K562 (cell line): Measurements from ENCODE around the gene DYNC1I1. TPM values are rescaled to one million over a fixed set of nuclear protein-coding genes. Genes with fewer than 3 reads are reported as not detected.

ENCODE experiments used
- ATAC-seq: fragments of 200-7000 bp; cut with Tn5 transposase; 3 replicates; pipeline ENCODE4 v1.9.1; 2020; ENCODE audit warnings: moderate library complexity
- BruUV-seq: library from RNA; stranded (reverse); fragments of 400-500 nt; replicated peaks from 2 replicates; lab custom pipeline; 2021; lab: Mats Ljungman, UMichigan
- CTCF ChIA-PET: fragments of 300-600 bp; formaldehyde crosslinking; extraction: SDS; loops from one replicate; lab custom pipeline; 2021; ENCODE audit warnings: low intra/inter-chr PET ratio; lab: Yijun Ruan, JAX
- POLR2A ChIA-PET: fragments of 300-600, 350-650 bp; sonication (Branson Sonifier 250); formaldehyde crosslinking; extraction: SDS; loops from one replicate; lab custom pipeline; 2021; ENCODE audit warnings: antibody characterized with exemption, inconsistent platforms; lab: Yijun Ruan, JAX
- DNase-seq, 4 experiments: peaks; one replicate each; pipeline versions ENCODE4 v3.0.0 to v3.0.0-alpha.2; 2011 to 2018; ENCODE audit warnings: low spot score in 3 of 4, mixed read lengths in 3 of 4; ENCODE audit errors: extremely low read depth in 1 of 4
- FAIRE-seq: peaks from 2 replicates; lab custom pipeline; 2011; peaks lifted over from hg19 to GRCh38; lab: Jason Lieb, UNC
- H2AFZ ChIP-seq: 2 replicates; pipeline ENCODE4 v1.6.0; 2011; ENCODE audit warnings: low read depth, low read length, control low read depth, inconsistent platforms
- H3K27ac ChIP-seq: fragments of 200-600 bp; 3 replicates; pipeline ENCODE4 v1.8.0; 2011; ENCODE audit warnings: low read depth, mild to moderate bottlenecking, control low read depth, inconsistent platforms, low read length, moderate library complexity, mixed read lengths; ENCODE audit errors: extremely low read depth
- H3K27me3 ChIP-seq, 2 experiments: fragments of 300-600 bp in 1 of 2; 2 replicates in 1 of 2; 3 replicates in 1 of 2; pipeline versions ENCODE4 v1.6.0 to v1.8.0; 2011; ENCODE audit warnings: inconsistent platforms in 2 of 2, low read length in 2 of 2, mild to moderate bottlenecking in 1 of 2, mixed read lengths in 1 of 2, moderate library complexity in 1 of 2; ENCODE audit not compliant: control insufficient read depth in 2 of 2, insufficient read depth in 2 of 2
- H3K36me3 ChIP-seq: fragments of 300-600 bp; 3 replicates; pipeline ENCODE4 v1.8.0; 2011; ENCODE audit warnings: mild to moderate bottlenecking, low read length, inconsistent platforms; ENCODE audit not compliant: control insufficient read depth, insufficient read depth
- H3K4me1 ChIP-seq, 2 experiments: fragments of 200-600 bp in 1 of 2; replicated peaks in 1 of 2; 2 replicates in 1 of 2; 3 replicates in 1 of 2; pipeline versions ENCODE4 v1.5.1 to v1.8.0; 2011; ENCODE audit warnings: inconsistent platforms in 2 of 2, low read length in 2 of 2, mild to moderate bottlenecking in 1 of 2, mixed read lengths in 1 of 2, moderate library complexity in 1 of 2; ENCODE audit not compliant: control insufficient read depth in 2 of 2, insufficient read depth in 2 of 2
- H3K4me2 ChIP-seq: 2 replicates; pipeline ENCODE4 v1.6.1; 2011; ENCODE audit warnings: low read length, control low read depth, inconsistent platforms, mixed read lengths; ENCODE audit not compliant: insufficient read depth
- H3K4me3 ChIP-seq: fragments of 200-600 bp; sonication (generic), shearing (Covaris generic); 2 replicates; pipeline ENCODE4 v1.5.1; 2016; ENCODE audit warnings: control low read depth, inconsistent platforms
- H3K79me2 ChIP-seq: fragments of 200-600 bp; 3 replicates; pipeline ENCODE4 v1.8.0; 2011; ENCODE audit warnings: low read length, inconsistent platforms; ENCODE audit not compliant: control insufficient read depth, insufficient read depth
- H3K9ac ChIP-seq, 2 experiments: 2 replicates each; pipeline versions ENCODE4 v1.6.0 to v1.6.1; 2011; ENCODE audit warnings: low read depth in 2 of 2, low read length in 2 of 2, control low read depth in 1 of 2, inconsistent platforms in 1 of 2, mild to moderate bottlenecking in 1 of 2, mixed read lengths in 1 of 2; ENCODE audit not compliant: insufficient read depth in 1 of 2
- H3K9me1 ChIP-seq: one replicate; pipeline ENCODE4 v1.6.0; 2011; ENCODE audit warnings: inconsistent platforms, mild to moderate bottlenecking, low read length, moderate library complexity; ENCODE audit not compliant: control insufficient read depth, insufficient read depth
- H3K9me3 ChIP-seq: replicated peaks from 2 replicates; pipeline ENCODE4 v1.5.1; 2011; ENCODE audit warnings: low read depth, low read length, inconsistent platforms; ENCODE audit not compliant: control insufficient read depth, insufficient read depth
- H4K20me1 ChIP-seq: replicated peaks from 2 replicates; pipeline ENCODE4 v1.6.1; 2011; ENCODE audit warnings: low read length, inconsistent platforms, mixed read lengths; ENCODE audit not compliant: control insufficient read depth, insufficient read depth
- CBX5 ChIP-seq: IDR thresholded peaks from 2 replicates; pipeline ENCODE4 v1.6.1; 2014; ENCODE audit warnings: low read depth, borderline replicate concordance
- ETV5 ChIP-seq: sonication (generic); formaldehyde crosslinking; IDR thresholded peaks from 2 replicates; pipeline ENCODE4 v1.4.0; 2020; ENCODE audit warnings: low read depth, mild to moderate bottlenecking, missing genetic modification reagents
- HDAC8 ChIP-seq: fragments of 450-650 bp; IDR thresholded peaks from 2 replicates; pipeline ENCODE4 v1.6.1; 2016; ENCODE audit warnings: mild to moderate bottlenecking, missing genetic modification characterization, moderate library complexity, missing compliant biosample characterization
- NR2C2 ChIP-seq, 2 experiments: fragments of 200-800 bp in 1 of 2; sonication (Bioruptor generic) in 1 of 2; sonication (generic) in 1 of 2; formaldehyde crosslinking in 1 of 2; IDR thresholded peaks; 2 replicates each; pipeline versions ENCODE4 v1.6.1 to v1.8.0; 2016 to 2022; ENCODE audit warnings: mild to moderate bottlenecking in 1 of 2, missing compliant biosample characterization in 1 of 2, missing genetic modification characterization in 1 of 2, missing genetic modification reagents in 1 of 2
- PTTG1 ChIP-seq: fragments of 450-650 bp; IDR thresholded peaks from 2 replicates; pipeline ENCODE4 v1.6.1; 2016; ENCODE audit warnings: low read depth, mild to moderate bottlenecking, missing genetic modification characterization, missing compliant biosample characterization
- RB1 ChIP-seq: fragments of 450-650 bp; IDR thresholded peaks from 2 replicates; pipeline ENCODE4 v1.6.1; 2017; ENCODE audit warnings: low read depth, mild to moderate bottlenecking
- SIRT6 ChIP-seq: IDR thresholded peaks from one replicate; pipeline ENCODE4 v1.6.1; 2012; ENCODE audit warnings: low read depth, mild to moderate bottlenecking, control low read depth, inconsistent platforms, low read length, moderate library complexity
- SMARCB1 ChIP-seq: IDR thresholded peaks from 2 replicates; pipeline ENCODE4 v1.6.1; 2011; ENCODE audit warnings: improper control_type of control experiment, low read depth; ENCODE audit not compliant: insufficient read length
- SRSF7 ChIP-seq: fragments of 200-400 bp; formaldehyde crosslinking; optimal IDR thresholded peaks from 2 replicates; pipeline ENCODE3; 2017; ENCODE audit warnings: mild to moderate bottlenecking, low read depth, low read length
- STAT5B ChIP-seq: fragments of 250-450 bp; sonication (Bioruptor Pico); IDR thresholded peaks from 2 replicates; pipeline ENCODE4 v1.8.0; 2021; ENCODE audit warnings: mild to moderate bottlenecking, inconsistent platforms
- TAL1 ChIP-seq: fragments of 450-650 bp; IDR thresholded peaks from 2 replicates; pipeline ENCODE4 v1.6.1; 2016; ENCODE audit warnings: mild to moderate bottlenecking
- ZBTB49 ChIP-seq: sonication (generic); formaldehyde crosslinking; IDR thresholded peaks from 2 replicates; pipeline ENCODE4 v1.8.0; 2022; ENCODE audit warnings: missing genetic modification reagents, mild to moderate bottlenecking, borderline replicate concordance
- ZKSCAN8 ChIP-seq: fragments of 200-800 bp; sonication (Bioruptor generic); IDR thresholded peaks from 2 replicates; pipeline ENCODE4 v1.6.1; 2016; ENCODE audit warnings: missing genetic modification characterization, missing compliant biosample characterization
- ZNF280A ChIP-seq: fragments of 450-650 bp; IDR thresholded peaks from 2 replicates; pipeline ENCODE4 v1.6.1; 2018; ENCODE audit warnings: mild to moderate bottlenecking, low read depth; ENCODE audit not compliant: partially characterized antibody
- ZNF583 ChIP-seq: fragments of 250-450 bp; sonication (Bioruptor Pico); IDR thresholded peaks from 2 replicates; pipeline ENCODE4 v1.4.0; 2020
- ZNF695 ChIP-seq: fragments of 450-650 bp; formaldehyde crosslinking; IDR thresholded peaks from 2 replicates; pipeline ENCODE4 v1.4.0; 2020; ENCODE audit warnings: mild to moderate bottlenecking, moderate library complexity
- WGBS: fragments of 100-300 bp; shearing (Covaris generic); methylation state at CpG from one replicate; pipeline ENCODE4 v1.1.6; 2016; ENCODE audit warnings: low coverage, mixed read lengths; ENCODE audit not compliant: insufficient coverage; ENCODE audit errors: missing lambda C conversion rate; 5-methylcytosine and 5-hydroxymethylcytosine counted together
- in situ Hi-C: fragments of 300-500 bp; cut with MboI; formaldehyde crosslinking; loops from 4 replicates; pipeline ENCODE4 v1.15.0; 2018; ENCODE audit warnings: inconsistent platforms, mixed read lengths
- intact Hi-C: fragments of 100-400 bp; cut with micrococcal nuclease; formaldehyde crosslinking; loops from 2 replicates; pipeline ENCODE4 v1.14.2; 2022
- polyA plus RNA-seq, 8 experiments: library from polyadenylated mRNA; depleted of rRNA in 4 of 8; stranded (reverse) in 5 of 8; unstranded in 3 of 8; fragments of >200 nt; fragmentation: Nextera tagmentation in 2 of 8; fragmentation: Illumina TruSeq in 1 of 8; extraction: Ambion mirVana in 2 of 8; extraction: Trizol in 1 of 8; gene quantifications; 2 replicates each; pipeline versions ENCODE4 v1.2.1 to v1.2.3, GENCODE V29; 2011 to 2014; ENCODE audit warnings: inconsistent platforms in 1 of 8, missing spikeins in 1 of 8
- total RNA-seq, 7 experiments: library from RNA; depleted of rRNA in 6 of 7; stranded (reverse); fragments of >200 nt in 6 of 7; fragmentation: Illumina TruSeq in 2 of 7; extraction: Trizol in 2 of 7; gene quantifications; 2 replicates each; pipeline versions ENCODE4 v1.2.1 to v1.2.3, GENCODE V29; 2011 to 2021; ENCODE audit warnings: low replicate concordance in 1 of 7
- TF ChIP-seq, protein P1 (sequence below): sonication (generic); formaldehyde crosslinking; IDR thresholded peaks from 2 replicates; pipeline ENCODE4 v1.8.0; 2022; ENCODE audit warnings: mild to moderate bottlenecking, missing genetic modification reagents, borderline replicate concordance

Gene DYNC1I1
- total and polyA plus RNA-seq, 9 of the 15 experiments (the other 6 are each of a cell fraction or from before 2014, with no cell fraction given), result 0.22 to 1.5 (median 0.44) TPM

GRCh38 chr7:96114190-96114589 lies 341.8 kb downstream of the DYNC1I1 start (continued):
- TF ChIP-seq ZNF280A (peak; percentile 51), ZNF695 (CRISPR knock-in tag) (no peak), CBX5 (peak; percentile 61; the same call in 1 of the 2 replicates)

DNA sequence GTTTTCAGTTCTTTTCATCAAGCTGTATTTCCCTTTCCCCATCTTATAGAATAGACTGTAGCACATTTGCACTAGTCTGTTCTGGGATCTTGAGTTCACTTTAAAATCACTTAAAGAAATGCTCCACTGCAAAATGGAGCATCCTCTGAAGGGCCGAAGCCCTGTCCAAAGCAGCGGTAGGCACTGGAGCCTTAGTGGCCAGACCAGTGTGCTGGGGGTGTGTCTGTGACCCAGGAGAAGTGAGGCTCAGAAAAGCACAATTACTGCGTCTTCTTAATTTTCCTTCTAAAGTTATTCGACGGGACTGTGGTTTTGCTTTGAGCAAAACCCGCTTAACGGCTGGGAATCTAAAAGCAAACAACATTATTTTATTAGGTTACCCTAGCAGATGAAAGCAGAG lies 343.8 kb downstream of the DYNC1I1 start:
- Histone ChIP-seq H3K36me3 (peaks cover 15% of the 10 kb centered on the region; the same call in 1 of the 3 replicates), H3K9me1 (no peaks in the 10 kb centered on the region), H4K20me1 (no peaks in the 10 kb centered on the region), H3K27me3 (no peaks in the 10 kb centered on the region), H2AFZ (no peak overlapping the region), H3K27ac (no peak overlapping the region), H3K79me2 (no peaks in the 10 kb centered on the region), H3K4me3 (no peak overlapping the region), H3K4me1 (no peaks in the 10 kb centered on the region), H3K9ac (no peak overlapping the region), H3K4me2 (no peak overlapping the region), H3K9me3 (peaks cover 4% of the 10 kb centered on the region)
- CTCF ChIA-PET, result no interaction called here
- in situ Hi-C loops (no loop called here), intact Hi-C loops (no loop called here)
- no TSS peak for BruUV-seq
- WGBS, result 12% methylated on average over 7 of the region's 7 CpGs
- FAIRE-seq, result no peak
- POLR2A ChIA-PET, result no interaction called here
- ATAC-seq, result no peak
- DNase-seq, result no peak
- TF ChIP-seq ZKSCAN8, result no peak
- TF ChIP-seq SIRT6, result no peak
- TF ChIP-seq HDAC8 (tag), result no peak
- TF ChIP-seq PTTG1 (tag), result no peak
- no peak for TF ChIP-seq SRSF7
- no peak for TF ChIP-seq ZNF583
- no peak for TF ChIP-seq STAT5B (CRISPR knock-in tag)
- TF ChIP-seq, protein P1, sequence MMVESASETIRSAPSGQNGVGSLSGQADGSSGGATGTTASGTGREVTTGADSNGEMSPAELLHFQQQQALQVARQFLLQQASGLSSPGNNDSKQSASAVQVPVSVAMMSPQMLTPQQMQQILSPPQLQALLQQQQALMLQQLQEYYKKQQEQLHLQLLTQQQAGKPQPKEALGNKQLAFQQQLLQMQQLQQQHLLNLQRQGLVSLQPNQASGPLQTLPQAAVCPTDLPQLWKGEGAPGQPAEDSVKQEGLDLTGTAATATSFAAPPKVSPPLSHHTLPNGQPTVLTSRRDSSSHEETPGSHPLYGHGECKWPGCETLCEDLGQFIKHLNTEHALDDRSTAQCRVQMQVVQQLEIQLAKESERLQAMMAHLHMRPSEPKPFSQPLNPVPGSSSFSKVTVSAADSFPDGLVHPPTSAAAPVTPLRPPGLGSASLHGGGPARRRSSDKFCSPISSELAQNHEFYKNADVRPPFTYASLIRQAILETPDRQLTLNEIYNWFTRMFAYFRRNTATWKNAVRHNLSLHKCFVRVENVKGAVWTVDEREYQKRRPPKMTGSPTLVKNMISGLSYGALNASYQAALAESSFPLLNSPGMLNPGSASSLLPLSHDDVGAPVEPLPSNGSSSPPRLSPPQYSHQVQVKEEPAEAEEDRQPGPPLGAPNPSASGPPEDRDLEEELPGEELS (CRISPR knock-in tag), result no peak
- no peak for TF ChIP-seq ETV5 (CRISPR knock-in tag)
- no peak for TF ChIP-seq TAL1
- TF ChIP-seq NR2C2 (CRISPR knock-in tag; IDR thresholded peaks at IDR 0.05), result no peak
- TF ChIP-seq NR2C2 (tag; IDR thresholded peaks at IDR 0.05), result no peak
- no peak for TF ChIP-seq ZBTB49 (CRISPR knock-in tag)
- no peak for TF ChIP-seq SMARCB1
- TF ChIP-seq RB1, result no peak
